Sigmoid colon (tissue), 7 donors: Measurements from ENCODE around the gene PTGS2. TPM values are rescaled to one million over a fixed set of nuclear protein-coding genes. Genes with fewer than 3 reads are reported as not detected.

Experiments used
- DNase-seq: peaks from one replicate; pipeline ENCODE4 v3.0.0-alpha.2; 2019
- H3K27ac ChIP-seq, 4 donors: fragments of 200-600 bp; sonication (generic); one replicate each; pipeline ENCODE4 v1.5.1; 2016 to 2019; ENCODE audit warnings: mild to moderate bottlenecking in 1 of 4
- H3K27me3 ChIP-seq, 3 donors: fragments of 200-600 bp; sonication (generic); one replicate each; pipeline ENCODE4 v1.5.1; 2019; ENCODE audit warnings: mild to moderate bottlenecking in 1 of 3
- H3K36me3 ChIP-seq, 4 donors: fragments of 200-600 bp; sonication (generic); one replicate each; pipeline ENCODE4 v1.5.1; 2016 to 2019
- H3K4me1 ChIP-seq, 4 donors: fragments of 200-600 bp; sonication (generic); one replicate each; pipeline ENCODE4 v1.5.1; 2017 to 2019
- H3K4me3 ChIP-seq, 4 donors: fragments of 200-600 bp; sonication (generic); one replicate each; pipeline ENCODE4 v1.5.1; 2017 to 2019; ENCODE audit warnings: mild to moderate bottlenecking in 2 of 4, moderate library complexity in 1 of 4
- H3K9me3 ChIP-seq, 4 donors: fragments of 200-600 bp in 3 of 4; sonication (generic) in 3 of 4; one replicate each; pipeline versions ENCODE4 v1.5.1 to v1.6.1; 2013 to 2019
- EP300 ChIP-seq, 4 donors: sonication (generic); formaldehyde crosslinking; IDR thresholded peaks; one replicate each; pipeline ENCODE4 v1.6.1; 2017; ENCODE audit warnings: antibody characterized with exemption in 4 of 4
- POLR2A ChIP-seq, 2 donors: fragments of 450-650 bp; IDR thresholded peaks; one replicate each; pipeline ENCODE4 v1.6.1; 2016; ENCODE audit warnings: antibody characterized with exemption in 2 of 2, mild to moderate bottlenecking in 2 of 2, moderate library complexity in 2 of 2
- POLR2AphosphoS5 ChIP-seq, 4 donors: sonication (generic); formaldehyde crosslinking; IDR thresholded peaks; one replicate each; pipeline ENCODE4 v1.6.1; 2017; ENCODE audit warnings: antibody characterized with exemption in 4 of 4
- WGBS, 2 donors: extraction: QIAGEN DNeasy Blood & Tissue Kit; methylation state at CpG; one replicate each; pipeline ENCODE4 v1.1.7; 2013; 5-methylcytosine and 5-hydroxymethylcytosine counted together
- intact Hi-C: fragments of 100-400 bp; cut with DNase I; formaldehyde crosslinking; loops from one replicate; pipeline ENCODE4 v1.15.1; 2023
- polyA plus RNA-seq, 3 donors: library from polyadenylated mRNA; stranded (reverse); fragments of 200-250 nt; gene quantifications; one replicate each; pipeline ENCODE4 v1.2.3, GENCODE V29; 2013
- total RNA-seq, 4 donors: library from RNA; depleted of rRNA; stranded (reverse); fragments of >200 nt; gene quantifications; one replicate each; pipeline ENCODE4 v1.1.0, GENCODE V29; 2016
- TF ChIP-seq, protein P1 (sequence below), 4 experiments: fragments of 450-650 bp in 3 of 4; fragments of 200-600 bp in 1 of 4; IDR thresholded peaks; one replicate each; pipeline ENCODE4 v1.5.1; 2016 to 2019; ENCODE audit warnings: antibody characterized with exemption in 4 of 4, mild to moderate bottlenecking in 3 of 4, moderate library complexity in 2 of 4
- donor health status: healthy with polysubstance abuse.
- donor health status: Bipolar disorder and iron deficiency.
- donor health status: healthy.

Gene PTGS2
- total and polyA plus RNA-seq, 7 donors: 0.60 to 118 (median 16.1) TPM

GRCh38 chr1:186662752-186663151 is 17.5 kb downstream of the PTGS2 start:
- no peak for TF ChIP-seq POLR2A (IDR thresholded peaks at IDR 0.05)
- TF ChIP-seq EP300 (IDR thresholded peaks at IDR 0.05): no peak
- TF ChIP-seq POLR2AphosphoS5 (IDR thresholded peaks at IDR 0.05): no peak
- TF ChIP-seq, protein P1, sequence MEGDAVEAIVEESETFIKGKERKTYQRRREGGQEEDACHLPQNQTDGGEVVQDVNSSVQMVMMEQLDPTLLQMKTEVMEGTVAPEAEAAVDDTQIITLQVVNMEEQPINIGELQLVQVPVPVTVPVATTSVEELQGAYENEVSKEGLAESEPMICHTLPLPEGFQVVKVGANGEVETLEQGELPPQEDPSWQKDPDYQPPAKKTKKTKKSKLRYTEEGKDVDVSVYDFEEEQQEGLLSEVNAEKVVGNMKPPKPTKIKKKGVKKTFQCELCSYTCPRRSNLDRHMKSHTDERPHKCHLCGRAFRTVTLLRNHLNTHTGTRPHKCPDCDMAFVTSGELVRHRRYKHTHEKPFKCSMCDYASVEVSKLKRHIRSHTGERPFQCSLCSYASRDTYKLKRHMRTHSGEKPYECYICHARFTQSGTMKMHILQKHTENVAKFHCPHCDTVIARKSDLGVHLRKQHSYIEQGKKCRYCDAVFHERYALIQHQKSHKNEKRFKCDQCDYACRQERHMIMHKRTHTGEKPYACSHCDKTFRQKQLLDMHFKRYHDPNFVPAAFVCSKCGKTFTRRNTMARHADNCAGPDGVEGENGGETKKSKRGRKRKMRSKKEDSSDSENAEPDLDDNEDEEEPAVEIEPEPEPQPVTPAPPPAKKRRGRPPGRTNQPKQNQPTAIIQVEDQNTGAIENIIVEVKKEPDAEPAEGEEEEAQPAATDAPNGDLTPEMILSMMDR (IDR thresholded peaks at IDR 0.05): no peak
- no peaks in the 10 kb centered on the region for H3K9me3 ChIP-seq
- no peak overlapping the region for H3K27ac ChIP-seq
- DNase-seq: no peak
- intact Hi-C loops: no loop called here
- H3K36me3 ChIP-seq: no peaks in the 10 kb centered on the region
- no peaks in the 10 kb centered on the region for H3K27me3 ChIP-seq
- H3K4me1 ChIP-seq: no peaks in the 10 kb centered on the region
- no peak overlapping the region for H3K4me3 ChIP-seq

- intact Hi-C loops: no loop called here
- H3K4me3 ChIP-seq: no peak overlapping the region
- TF ChIP-seq POLR2AphosphoS5 (IDR thresholded peaks at IDR 0.05): no peak
Measured at GRCh38 chr1:186659890-186660341, 20.3 kb downstream of the PTGS2 start.

DNA sequence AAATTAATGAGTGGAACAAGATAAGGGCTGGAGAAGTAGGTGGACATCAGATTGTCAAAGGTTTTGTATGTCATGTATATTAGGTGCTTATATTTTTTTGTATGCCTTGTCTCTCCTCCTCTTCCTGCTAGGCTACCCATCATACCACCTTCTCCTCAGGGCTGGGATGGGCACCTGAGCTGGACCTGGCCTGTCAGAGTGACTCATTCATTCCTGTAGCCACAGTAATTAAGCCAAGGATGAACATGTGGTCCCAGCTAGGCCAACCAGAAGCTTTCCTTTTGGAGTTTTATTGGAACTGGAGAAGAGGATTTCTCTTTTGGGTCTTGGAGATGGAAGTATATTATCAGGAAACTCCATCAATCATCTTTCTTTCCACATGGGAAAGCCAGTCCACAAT is 21.2 kb downstream of the PTGS2 start:
- Histone ChIP-seq H3K4me3 (no peak overlapping the region), H3K9me3 (no peaks in the 10 kb centered on the region), H3K36me3 (no peaks in the 10 kb centered on the region), H3K27me3 (no peaks in the 10 kb centered on the region), H3K4me1 (no peaks in the 10 kb centered on the region), H3K27ac (no peak overlapping the region)
- TF ChIP-seq EP300 (IDR thresholded peaks at IDR 0.05) (no peak), POLR2AphosphoS5 (IDR thresholded peaks at IDR 0.05) (no peak), POLR2A (IDR thresholded peaks at IDR 0.05) (no peak)
- TF ChIP-seq, protein P1 (IDR thresholded peaks at IDR 0.05): no peak
- no peak for DNase-seq
- intact Hi-C loops: no loop called here

More at GRCh38 chr1:186659890-186660341, 20.3 kb downstream of the PTGS2 start:
- Histone ChIP-seq H3K36me3 (no peaks in the 10 kb centered on the region), H3K9me3 (no peaks in the 10 kb centered on the region), H3K27ac (no peak overlapping the region), H3K27me3 (no peaks in the 10 kb centered on the region), H3K4me1 (no peaks in the 10 kb centered on the region)
- DNase-seq: no peak

- intact Hi-C loops: no loop called here
- no peak for DNase-seq
- Histone ChIP-seq H3K4me3 (no peak overlapping the region), H3K9me3 (no peaks in the 10 kb centered on the region), H3K27ac (no peak overlapping the region), H3K4me1 (no peaks in the 10 kb centered on the region), H3K27me3 (no peaks in the 10 kb centered on the region), H3K36me3 (no peaks in the 10 kb centered on the region)
- WGBS, 2 donors: 86 to 91% methylated on average over 2 of the region's 2 CpGs
- no peak for TF ChIP-seq POLR2AphosphoS5 (IDR thresholded peaks at IDR 0.05)
- TF ChIP-seq, protein P1 (IDR thresholded peaks at IDR 0.05): no peak
- no peak for TF ChIP-seq POLR2A (IDR thresholded peaks at IDR 0.05)
- no peak for TF ChIP-seq EP300 (IDR thresholded peaks at IDR 0.05)
Measured at GRCh38 chr1:186657481-186657880, 22.7 kb downstream of the PTGS2 start.

DNA sequence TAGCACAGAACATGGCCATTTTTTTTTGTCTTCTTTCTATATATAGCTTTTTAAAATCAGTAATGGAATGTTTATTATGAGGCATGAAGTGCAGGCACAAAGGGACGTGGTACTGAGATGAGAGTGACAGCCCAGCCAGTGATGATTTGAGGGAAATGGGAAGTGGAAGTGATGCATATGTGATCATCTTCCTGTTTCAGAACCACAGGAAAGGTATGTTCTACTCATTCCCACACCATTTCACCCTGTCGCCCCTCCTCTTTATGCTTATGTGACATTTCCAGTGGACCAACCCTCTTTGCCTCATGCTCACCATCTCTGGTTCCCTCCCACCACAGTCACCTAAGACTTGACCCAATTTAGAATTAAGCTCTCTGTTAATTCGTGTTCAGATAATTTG is 24.3 kb downstream of the PTGS2 start:
- no peak for DNase-seq
- no peak for TF ChIP-seq EP300 (IDR thresholded peaks at IDR 0.05)
- no peak for TF ChIP-seq POLR2A (IDR thresholded peaks at IDR 0.05)
- TF ChIP-seq POLR2AphosphoS5 (IDR thresholded peaks at IDR 0.05): no peak
- TF ChIP-seq, protein P1 (IDR thresholded peaks at IDR 0.05): no peak
- Histone ChIP-seq H3K27me3 (no peaks in the 10 kb centered on the region), H3K27ac (no peak overlapping the region), H3K4me1 (no peaks in the 10 kb centered on the region), H3K4me3 (no peak overlapping the region), H3K36me3 (no peaks in the 10 kb centered on the region), H3K9me3 (no peaks in the 10 kb centered on the region)
- 77 to 81% methylated on average over 3 of the region's 3 CpGs for WGBS, 2 donors
- intact Hi-C loops: no loop called here
